ENCODE measurements around the gene SPINK1. TPM values are rescaled to one million over a fixed set of nuclear protein-coding genes. Genes with fewer than 3 reads are reported as not detected.

Gene SPINK1
- total and polyA plus RNA-seq, 5 donors from 2014 or later, result not detected

DNA sequence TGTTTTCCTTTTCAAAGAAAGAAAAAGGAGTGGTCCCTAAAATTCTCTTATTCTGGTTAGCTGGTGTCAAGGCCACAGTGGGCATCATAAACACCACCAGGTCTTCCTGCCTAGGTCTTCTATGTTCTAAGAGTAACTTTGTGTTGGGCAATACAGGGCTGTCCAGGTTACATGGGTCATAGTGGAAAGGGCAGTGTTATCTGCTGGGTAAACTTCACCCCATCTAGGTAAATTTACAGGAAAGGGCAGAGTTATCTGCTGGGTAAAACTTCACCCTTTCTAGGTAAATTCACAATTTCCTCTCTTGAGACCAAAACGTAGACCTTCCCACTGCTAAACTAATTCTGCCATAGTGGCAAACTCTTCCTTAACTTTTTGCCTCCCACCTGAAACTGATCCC, 30.0 kb downstream of the SPINK1 start:
- ATAC-seq (ENCODE audit: low read depth in 2 of 2) (no peak), DNase-seq (no peak)
- Mint-ChIP-seq H3K27ac (no peak overlapping the region), H3K9me3 (no peaks in the 10 kb centered on the region), H3K27me3 (peaks cover 12% of the 10 kb centered on the region), H3K4me3 (no peak overlapping the region), H3K36me3 (no peaks in the 10 kb centered on the region), H3K4me1 (peaks cover 0 to 5% (median 2%) of the 10 kb centered on the region in 4 donors)
- H3K36me3 ChIP-seq (ENCODE audit: control insufficient read depth, insufficient read depth, low read length), result no peaks in the 10 kb centered on the region
- no peak overlapping the region for H3K4me3 ChIP-seq (ENCODE audit: low read depth, low read length)
- H3K27ac ChIP-seq (ENCODE audit: insufficient read depth, low read length, poor library complexity, severe bottlenecking), result no peak overlapping the region
- H3K4me1 ChIP-seq (ENCODE audit: control insufficient read depth, insufficient read depth, low read length, poor library complexity, severe bottlenecking), result no peaks in the 10 kb centered on the region
- H3K27me3 ChIP-seq (ENCODE audit: control insufficient read depth, insufficient read depth, low read length), result peaks cover 2% of the 10 kb centered on the region
- H3K9me3 ChIP-seq (ENCODE audit: control insufficient read depth in 2 of 2, low read length in 2 of 2), result no peaks in the 10 kb centered on the region

DNA sequence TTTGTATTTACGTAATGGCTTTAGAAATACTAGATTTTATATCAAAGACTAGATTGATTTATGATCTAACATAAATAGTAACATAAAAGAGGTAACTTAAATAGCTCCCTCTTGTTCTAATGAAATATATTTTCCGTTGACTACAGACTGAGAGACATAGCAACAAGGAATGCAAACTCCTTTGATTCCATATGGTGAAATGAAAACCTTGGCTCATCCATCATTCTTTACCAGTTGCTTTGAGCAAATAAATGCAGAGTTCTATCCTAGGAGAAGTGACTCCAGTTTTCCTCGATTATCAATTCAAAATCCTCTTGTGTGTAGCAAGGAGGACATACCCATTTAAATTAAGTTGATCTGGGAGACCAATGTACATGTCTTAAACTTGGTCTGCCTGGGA, 31.0 kb downstream of the SPINK1 start:
- no peaks in the 10 kb centered on the region for H3K4me1 ChIP-seq (ENCODE audit: control insufficient read depth, insufficient read depth, low read length, poor library complexity, severe bottlenecking)

DNA sequence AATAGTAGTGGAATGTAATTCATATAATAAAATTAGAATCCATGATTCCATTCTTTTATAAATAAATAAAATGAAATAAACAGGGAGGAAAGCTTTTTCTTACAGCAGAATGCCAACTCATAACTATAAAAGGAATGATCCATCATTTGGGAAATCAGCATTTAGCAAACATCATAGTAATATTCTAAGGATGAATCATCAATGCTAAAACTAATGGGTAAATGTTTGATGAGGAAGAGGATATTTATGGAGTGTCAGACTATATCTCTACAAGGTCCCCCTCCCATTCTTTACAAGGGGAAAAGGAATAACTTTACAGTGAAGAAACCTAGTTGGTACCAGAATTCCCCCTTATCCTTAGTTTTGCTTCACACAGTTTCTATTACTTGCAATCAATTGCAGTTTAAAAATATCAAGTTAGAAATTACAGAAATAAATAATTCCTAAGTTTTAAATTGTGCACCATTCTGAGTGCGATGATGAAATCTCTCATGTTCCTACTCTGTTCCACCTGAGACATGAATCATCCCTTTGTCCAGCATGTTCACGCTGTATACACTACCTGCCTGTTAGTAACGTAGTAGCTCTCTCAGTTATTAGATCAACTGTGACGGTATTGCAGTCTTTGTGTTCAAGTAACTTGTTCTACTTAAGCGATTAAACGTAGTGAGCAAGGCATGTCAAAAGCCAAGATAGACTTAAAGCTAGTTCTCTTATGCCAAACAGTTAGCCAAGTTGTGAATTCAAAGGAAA, 34.7 kb downstream of the SPINK1 start:
- no peak overlapping the region for H3K4me3 ChIP-seq (ENCODE audit: low read depth, low read length)
- no peaks in the 10 kb centered on the region for H3K36me3 ChIP-seq (ENCODE audit: control insufficient read depth, insufficient read depth, low read length)
- Mint-ChIP-seq H3K4me1 (no peaks in the 10 kb centered on the region), H3K27ac (no peak overlapping the region), H3K27me3 (peaks cover 6% of the 10 kb centered on the region), H3K9me3 (peaks cover 0 to 2% (median 0%) of the 10 kb centered on the region in 7 donors), H3K36me3 (no peaks in the 10 kb centered on the region), H3K4me3 (no peak overlapping the region)
- ATAC-seq (ENCODE audit: low read depth in 2 of 2), result no peak
- no peaks in the 10 kb centered on the region for H3K9me3 ChIP-seq (ENCODE audit: control insufficient read depth in 2 of 2, low read length in 2 of 2)
- H3K4me1 ChIP-seq (ENCODE audit: control insufficient read depth, insufficient read depth, low read length, poor library complexity, severe bottlenecking), result no peaks in the 10 kb centered on the region
- H3K27me3 ChIP-seq (ENCODE audit: control insufficient read depth, insufficient read depth, low read length), result peaks cover 2% of the 10 kb centered on the region
- no peak overlapping the region for H3K27ac ChIP-seq (ENCODE audit: insufficient read depth, low read length, poor library complexity, severe bottlenecking)
- DNase-seq, result no peak

More for the DNA sequence above, 31.0 kb downstream of the SPINK1 start:
- ATAC-seq (ENCODE audit: low read depth in 2 of 2), result no peak
- no peaks in the 10 kb centered on the region for H3K36me3 Mint-ChIP-seq
- Histone ChIP-seq H3K27me3 (ENCODE audit: control insufficient read depth, insufficient read depth, low read length) (peaks cover 2% of the 10 kb centered on the region), H3K27ac (ENCODE audit: insufficient read depth, low read length, poor library complexity, severe bottlenecking) (no peak overlapping the region), H3K36me3 (ENCODE audit: control insufficient read depth, insufficient read depth, low read length) (no peaks in the 10 kb centered on the region), H3K4me3 (ENCODE audit: low read depth, low read length) (no peak overlapping the region), H3K9me3 (ENCODE audit: control insufficient read depth in 2 of 2, low read length in 2 of 2) (no peaks in the 10 kb centered on the region)
- H3K9me3 Mint-ChIP-seq, result peaks cover 0 to 2% (median 0%) of the 10 kb centered on the region in 7 donors
- no peak for DNase-seq
- no peak overlapping the region for H3K4me3 Mint-ChIP-seq
- peaks cover 13% of the 10 kb centered on the region for H3K27me3 Mint-ChIP-seq
- peaks cover 0 to 4% (median 2%) of the 10 kb centered on the region in 4 donors for H3K4me1 Mint-ChIP-seq
- H3K27ac Mint-ChIP-seq, result no peak overlapping the region

DNA sequence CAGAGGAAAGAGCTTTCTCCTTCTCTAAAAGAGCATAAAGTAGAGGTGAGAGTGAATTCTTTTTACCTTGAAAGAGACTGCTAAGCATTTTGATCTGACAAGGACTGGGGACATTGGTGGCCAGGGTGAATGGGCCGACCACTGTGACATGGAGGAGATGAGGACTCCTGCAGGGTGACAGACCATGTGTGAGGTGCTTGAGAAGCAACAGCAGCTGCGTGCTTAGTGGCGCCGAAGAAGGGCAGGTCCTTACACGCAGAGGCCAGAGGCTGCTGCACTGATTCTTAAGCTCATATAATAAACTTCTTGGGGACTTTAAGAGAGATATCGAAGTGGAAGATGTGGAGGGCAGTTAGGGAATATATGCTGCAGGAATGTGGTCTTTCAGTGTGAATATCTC, 40.3 kb downstream of the SPINK1 start:
- Mint-ChIP-seq H3K4me1 (no peaks in the 10 kb centered on the region), H3K27me3 (peaks cover 5% of the 10 kb centered on the region), H3K36me3 (no peaks in the 10 kb centered on the region), H3K27ac (no peak overlapping the region), H3K9me3 (peaks cover 0 to 5% (median 0%) of the 10 kb centered on the region in 7 donors), H3K4me3 (no peak overlapping the region)
- no peaks in the 10 kb centered on the region for H3K36me3 ChIP-seq (ENCODE audit: control insufficient read depth, insufficient read depth, low read length)
- no peaks in the 10 kb centered on the region for H3K4me1 ChIP-seq (ENCODE audit: control insufficient read depth, insufficient read depth, low read length, poor library complexity, severe bottlenecking)
- DNase-seq, result no peak
- H3K27me3 ChIP-seq (ENCODE audit: control insufficient read depth, insufficient read depth, low read length), result no peaks in the 10 kb centered on the region
- no peak overlapping the region for H3K4me3 ChIP-seq (ENCODE audit: low read depth, low read length)
- no peak overlapping the region for H3K27ac ChIP-seq (ENCODE audit: insufficient read depth, low read length, poor library complexity, severe bottlenecking)
- H3K9me3 ChIP-seq (ENCODE audit: control insufficient read depth in 2 of 2, low read length in 2 of 2), result no peaks in the 10 kb centered on the region
- no peak for ATAC-seq (ENCODE audit: low read depth in 2 of 2)

DNA sequence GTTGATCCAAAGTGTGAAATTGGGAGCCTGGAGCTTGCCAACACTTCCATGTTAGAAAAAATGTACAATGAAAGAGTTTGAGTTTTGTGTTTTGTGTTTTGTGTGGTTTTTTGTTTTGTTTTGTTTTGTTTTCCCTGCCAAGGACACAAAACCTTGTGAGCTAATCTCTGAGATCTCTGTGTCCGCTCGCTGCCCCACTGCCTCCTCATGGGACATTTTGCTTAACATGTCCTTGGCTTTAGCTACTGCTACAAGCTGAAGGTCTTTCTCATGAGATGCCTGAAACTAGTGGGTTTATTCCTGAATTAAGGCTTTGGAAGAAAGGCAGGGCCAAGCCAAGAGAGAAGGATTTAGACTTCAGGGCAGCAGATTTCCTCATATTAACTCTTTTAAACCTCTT, 41.7 kb downstream of the SPINK1 start:
- Mint-ChIP-seq H3K27ac (no peak overlapping the region), H3K9me3 (peaks cover 0 to 3% (median 0%) of the 10 kb centered on the region in 7 donors), H3K4me3 (no peak overlapping the region), H3K27me3 (no peaks in the 10 kb centered on the region), H3K36me3 (no peaks in the 10 kb centered on the region), H3K4me1 (no peaks in the 10 kb centered on the region)
- no peak for ATAC-seq (ENCODE audit: low read depth in 2 of 2)
- DNase-seq, result no peak
- Histone ChIP-seq H3K27ac (ENCODE audit: insufficient read depth, low read length, poor library complexity, severe bottlenecking) (no peak overlapping the region), H3K4me3 (ENCODE audit: low read depth, low read length) (no peak overlapping the region), H3K27me3 (ENCODE audit: control insufficient read depth, insufficient read depth, low read length) (no peaks in the 10 kb centered on the region), H3K4me1 (ENCODE audit: control insufficient read depth, insufficient read depth, low read length, poor library complexity, severe bottlenecking) (no peaks in the 10 kb centered on the region), H3K36me3 (ENCODE audit: control insufficient read depth, insufficient read depth, low read length) (no peaks in the 10 kb centered on the region), H3K9me3 (ENCODE audit: control insufficient read depth in 2 of 2, low read length in 2 of 2) (no peaks in the 10 kb centered on the region)

DNA sequence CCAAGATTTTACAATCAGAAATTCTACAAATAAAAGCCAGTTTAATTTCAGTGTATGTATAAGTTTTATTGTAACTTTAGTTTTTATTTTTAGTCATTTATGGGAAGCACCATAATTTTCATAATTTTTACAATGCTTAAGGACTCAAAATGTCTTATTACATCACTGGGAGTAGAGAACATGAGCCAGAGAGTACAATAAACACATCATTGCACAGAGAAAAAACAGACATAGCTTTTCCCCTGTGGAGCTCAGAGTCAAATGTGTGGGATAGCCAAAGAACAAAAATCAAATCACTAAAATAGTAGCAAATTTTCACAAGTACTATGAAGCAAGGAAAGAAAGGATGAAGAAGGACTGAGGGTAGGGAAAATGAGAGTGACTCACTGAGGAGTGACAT, 43.4 kb downstream of the SPINK1 start:
- Histone ChIP-seq H3K4me1 (ENCODE audit: control insufficient read depth, insufficient read depth, low read length, poor library complexity, severe bottlenecking) (no peaks in the 10 kb centered on the region), H3K36me3 (ENCODE audit: control insufficient read depth, insufficient read depth, low read length) (no peaks in the 10 kb centered on the region), H3K4me3 (ENCODE audit: low read depth, low read length) (no peak overlapping the region), H3K27ac (ENCODE audit: insufficient read depth, low read length, poor library complexity, severe bottlenecking) (no peak overlapping the region), H3K27me3 (ENCODE audit: control insufficient read depth, insufficient read depth, low read length) (no peaks in the 10 kb centered on the region), H3K9me3 (ENCODE audit: control insufficient read depth in 2 of 2, low read length in 2 of 2) (no peaks in the 10 kb centered on the region)
- H3K4me3 Mint-ChIP-seq, result no peak overlapping the region
- no peaks in the 10 kb centered on the region for H3K36me3 Mint-ChIP-seq
- ATAC-seq (ENCODE audit: low read depth in 2 of 2), result no peak
- H3K4me1 Mint-ChIP-seq, result no peaks in the 10 kb centered on the region
- no peak overlapping the region for H3K27ac Mint-ChIP-seq
- no peaks in the 10 kb centered on the region for H3K27me3 Mint-ChIP-seq
- no peak for DNase-seq
- H3K9me3 Mint-ChIP-seq, result peaks cover 0 to 3% (median 0%) of the 10 kb centered on the region in 7 donors

DNA sequence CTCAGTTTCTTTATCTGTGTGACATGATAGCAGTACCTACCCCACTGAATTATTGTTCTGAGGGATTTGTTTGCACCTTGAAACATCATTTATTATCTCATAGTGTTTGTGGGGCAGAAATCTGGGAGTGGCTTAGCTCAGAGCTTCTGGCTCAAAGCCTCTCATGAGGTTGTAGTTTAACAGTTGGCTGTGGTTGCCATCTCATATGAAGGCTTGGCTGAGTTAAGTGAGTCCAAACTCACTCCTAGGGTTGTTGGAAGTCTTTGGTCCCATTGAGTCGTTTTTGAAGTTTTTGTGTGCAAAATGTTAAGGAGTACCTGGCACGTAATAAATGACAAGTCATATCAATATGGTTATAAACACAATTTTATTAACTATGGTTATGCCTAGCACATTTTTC, 45.3 kb downstream of the SPINK1 start:
- Histone ChIP-seq H3K27me3 (ENCODE audit: control insufficient read depth, insufficient read depth, low read length) (no peaks in the 10 kb centered on the region), H3K9me3 (ENCODE audit: control insufficient read depth in 2 of 2, low read length in 2 of 2) (no peaks in the 10 kb centered on the region), H3K36me3 (ENCODE audit: control insufficient read depth, insufficient read depth, low read length) (no peaks in the 10 kb centered on the region), H3K27ac (ENCODE audit: insufficient read depth, low read length, poor library complexity, severe bottlenecking) (no peak overlapping the region), H3K4me3 (ENCODE audit: low read depth, low read length) (no peak overlapping the region), H3K4me1 (ENCODE audit: control insufficient read depth, insufficient read depth, low read length, poor library complexity, severe bottlenecking) (no peaks in the 10 kb centered on the region)
- Mint-ChIP-seq H3K4me3 (no peak overlapping the region), H3K27ac (peak overlapping the region in 1 of 3 donors; percentile 20), H3K27me3 (no peaks in the 10 kb centered on the region), H3K4me1 (peaks cover 5 to 12% (median 7%) of the 10 kb centered on the region in 4 donors), H3K9me3 (peaks cover 0 to 3% (median 0%) of the 10 kb centered on the region in 7 donors), H3K36me3 (no peaks in the 10 kb centered on the region)
- no peak for ATAC-seq (ENCODE audit: low read depth in 2 of 2)
- no peak for DNase-seq
